Adrenal gland (tissue), 5 donors: ENCODE measurements around the gene PLXNA4.

ENCODE experiments used
- POLR2A ChIP-seq, 2 donors: fragments of 450-650 bp; IDR thresholded peaks; one replicate each; pipeline ENCODE4 v1.6.1; 2017; ENCODE audit warnings: antibody characterized with exemption in 2 of 2, mild to moderate bottlenecking in 2 of 2, moderate library complexity in 1 of 2
- TF ChIP-seq, protein P1 (sequence below), 6 experiments: fragments of 450-650 bp in 4 of 6; fragments of 200-600 bp in 2 of 6; sonication (generic) in 1 of 6; IDR thresholded peaks; 1 replicate in 5 of 6; 2 replicates in 1 of 6; pipeline versions ENCODE4 v1.5.1 to v1.8.0; 2016 to 2021; ENCODE audit warnings: antibody characterized with exemption in 6 of 6, mild to moderate bottlenecking in 2 of 6, moderate library complexity in 1 of 6
- donor health status: DM: no; HTN: no; CAD: no.

DNA sequence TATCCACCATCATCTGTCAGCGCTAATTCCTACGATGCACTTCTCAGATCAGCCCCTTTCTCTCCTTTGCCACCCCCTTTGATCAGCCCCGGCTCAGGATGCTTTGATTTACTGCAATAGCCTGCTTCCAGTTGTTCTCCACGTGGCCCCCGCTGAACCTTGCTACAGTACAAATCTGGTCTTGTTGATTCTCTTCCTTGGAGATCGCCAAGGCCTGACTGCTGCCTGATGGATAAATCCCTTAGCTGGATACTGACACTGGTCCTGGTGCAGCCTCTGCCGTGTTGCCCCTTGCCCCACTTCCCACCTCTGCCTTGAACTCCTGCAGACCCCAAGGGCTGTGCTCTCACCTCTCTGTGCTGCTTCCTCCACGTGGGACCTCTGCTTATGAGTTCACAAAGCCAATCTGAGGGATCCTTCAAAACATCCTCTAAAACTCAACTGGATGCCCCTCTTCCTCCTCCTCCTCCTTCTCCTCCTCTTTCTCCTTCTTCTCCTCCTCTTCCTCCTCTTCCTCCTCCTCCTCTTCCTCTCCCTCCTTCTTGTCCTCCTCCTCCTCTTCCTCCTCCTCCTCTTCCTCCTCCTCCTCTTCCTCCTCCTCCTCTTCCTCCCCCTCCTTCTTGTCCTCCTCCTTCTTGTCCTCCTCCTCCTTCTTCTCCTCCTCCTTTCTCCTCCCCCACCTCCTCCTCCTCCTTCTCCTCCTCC is 15.3 kb downstream of the PLXNA4 start:
- TF ChIP-seq POLR2A (IDR thresholded peaks at IDR 0.05), result no peak
- TF ChIP-seq, protein P1, sequence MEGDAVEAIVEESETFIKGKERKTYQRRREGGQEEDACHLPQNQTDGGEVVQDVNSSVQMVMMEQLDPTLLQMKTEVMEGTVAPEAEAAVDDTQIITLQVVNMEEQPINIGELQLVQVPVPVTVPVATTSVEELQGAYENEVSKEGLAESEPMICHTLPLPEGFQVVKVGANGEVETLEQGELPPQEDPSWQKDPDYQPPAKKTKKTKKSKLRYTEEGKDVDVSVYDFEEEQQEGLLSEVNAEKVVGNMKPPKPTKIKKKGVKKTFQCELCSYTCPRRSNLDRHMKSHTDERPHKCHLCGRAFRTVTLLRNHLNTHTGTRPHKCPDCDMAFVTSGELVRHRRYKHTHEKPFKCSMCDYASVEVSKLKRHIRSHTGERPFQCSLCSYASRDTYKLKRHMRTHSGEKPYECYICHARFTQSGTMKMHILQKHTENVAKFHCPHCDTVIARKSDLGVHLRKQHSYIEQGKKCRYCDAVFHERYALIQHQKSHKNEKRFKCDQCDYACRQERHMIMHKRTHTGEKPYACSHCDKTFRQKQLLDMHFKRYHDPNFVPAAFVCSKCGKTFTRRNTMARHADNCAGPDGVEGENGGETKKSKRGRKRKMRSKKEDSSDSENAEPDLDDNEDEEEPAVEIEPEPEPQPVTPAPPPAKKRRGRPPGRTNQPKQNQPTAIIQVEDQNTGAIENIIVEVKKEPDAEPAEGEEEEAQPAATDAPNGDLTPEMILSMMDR (IDR thresholded peaks at IDR 0.05), result no peak
